Naive thymus-derived CD4-positive, alpha-beta T cell (primary cell): ENCODE results near the gene PRSS33. TPM values are rescaled to one million over a fixed set of nuclear protein-coding genes. Genes with fewer than 3 reads are reported as not detected.

Source experiments
- ATAC-seq: fragments of 150-1000 bp; cut with Tn5 transposase; 2 replicates; pipeline ENCODE4 v1.10.0; 2021; ENCODE audit warnings: mild to moderate bottlenecking, moderate library complexity
- CTCF ChIA-PET: fragments of 350-600 bp; sonication (Branson Sonifier 250); formaldehyde crosslinking; loops from one replicate; lab custom pipeline; 2021; ENCODE audit warnings: antibody characterized with exemption; lab: Charles Lee
- POLR2A ChIA-PET: fragments of 350-600 bp; sonication (Branson Sonifier 250); formaldehyde crosslinking; loops from one replicate; lab custom pipeline; 2021; ENCODE audit warnings: antibody characterized with exemption, inconsistent platforms; lab: Charles Lee
- DNase-seq, 9 donors: peaks; one replicate each; pipeline versions ENCODE4 v3.0.0 to v3.0.0-alpha.2; 2020 to 2022; ENCODE audit warnings: mixed read lengths in 1 of 9
- H3K27ac ChIP-seq: one replicate; pipeline ENCODE4 v1.7.0; 2013; ENCODE audit warnings: mild to moderate bottlenecking, low read depth, low read length, moderate library complexity
- H3K27me3 ChIP-seq, 2 donors: one replicate each; pipeline ENCODE4 v1.7.0; 2013; ENCODE audit warnings: low read length in 2 of 2, mild to moderate bottlenecking in 2 of 2, moderate library complexity in 2 of 2; ENCODE audit not compliant: control insufficient read depth in 2 of 2, insufficient read depth in 2 of 2
- H3K36me3 ChIP-seq, 3 experiments: 1 replicate in 2 of 3; 2 replicates in 1 of 3; pipeline ENCODE4 v1.7.0; 2013; ENCODE audit warnings: low read length in 3 of 3, mild to moderate bottlenecking in 3 of 3, moderate library complexity in 1 of 3; ENCODE audit not compliant: insufficient read depth in 3 of 3, control insufficient read depth in 2 of 3
- H3K4me1 ChIP-seq, 2 donors: one replicate each; pipeline ENCODE4 v1.7.0; 2013; ENCODE audit warnings: low read length in 2 of 2, mild to moderate bottlenecking in 2 of 2, moderate library complexity in 1 of 2; ENCODE audit not compliant: control insufficient read depth in 2 of 2, insufficient read depth in 2 of 2
- H3K4me3 ChIP-seq: 2 replicates; pipeline ENCODE4 v1.7.0; 2013; ENCODE audit warnings: mild to moderate bottlenecking, low read length
- H3K9me3 ChIP-seq, 3 experiments: 1 replicate in 2 of 3; 2 replicates in 1 of 3; pipeline ENCODE4 v1.7.0; 2013; ENCODE audit warnings: low read length in 3 of 3; ENCODE audit not compliant: control insufficient read depth in 2 of 3
- H3K27ac Mint-ChIP-seq, 9 donors: one replicate each; pipeline ENCODE4 v1.8.0; 2020 to 2022; ENCODE audit warnings: mixed read lengths in 9 of 9, mild to moderate bottlenecking in 8 of 9, moderate library complexity in 5 of 9, inconsistent platforms in 2 of 9
- H3K27me3 Mint-ChIP-seq, 5 donors: one replicate each; pipeline ENCODE4 v1.8.0; 2021 to 2022; ENCODE audit warnings: mixed read lengths in 5 of 5, mild to moderate bottlenecking in 1 of 5
- H3K36me3 Mint-ChIP-seq, 5 donors: one replicate each; pipeline ENCODE4 v1.8.0; 2020 to 2022; ENCODE audit warnings: mixed read lengths in 5 of 5, mild to moderate bottlenecking in 3 of 5, inconsistent platforms in 1 of 5
- H3K4me1 Mint-ChIP-seq, 7 donors: one replicate each; pipeline ENCODE4 v1.8.0; 2020 to 2022; ENCODE audit warnings: mixed read lengths in 7 of 7, mild to moderate bottlenecking in 3 of 7, inconsistent platforms in 1 of 7
- H3K4me3 Mint-ChIP-seq, 10 donors: one replicate each; pipeline ENCODE4 v1.8.0; 2020 to 2022; ENCODE audit warnings: mild to moderate bottlenecking in 10 of 10, mixed read lengths in 10 of 10, moderate library complexity in 6 of 10, inconsistent platforms in 2 of 10
- H3K9me3 Mint-ChIP-seq, 11 donors: one replicate each; pipeline ENCODE4 v1.8.0; 2020 to 2022; ENCODE audit warnings: mixed read lengths in 11 of 11, mild to moderate bottlenecking in 4 of 11, inconsistent platforms in 1 of 11, moderate library complexity in 1 of 11
- intact Hi-C, 2 donors: fragments of 100-400 bp; cut with micrococcal nuclease; formaldehyde crosslinking; loops; one replicate each; pipeline ENCODE4 v1.15.1; 2023
- polyA plus RNA-seq, 2 donors: library from polyadenylated mRNA; unstranded; fragments of 300-500 nt; fragmentation: Illumina TruSeq; gene quantifications; one replicate each; pipeline ENCODE4 v1.2.3, GENCODE V29; 2021
- total RNA-seq, 6 experiments: library from RNA in 5 of 6; stranded (reverse) in 5 of 6; gene quantifications; 1 replicate in 5 of 6; 2 replicates in 1 of 6; pipeline ENCODE4 v1.2.3 and lab custom pipeline; 2021 to 2026

PRSS33 gene
- total and polyA plus RNA-seq, 7 experiments from 2014 or later: 0.19 TPM; not detected in 6

GRCh38 chr16:2817340-2818271 lies 30.2 kb upstream of the PRSS33 start:
- Mint-ChIP-seq H3K36me3 (no peaks in the 10 kb centered on the region), H3K9me3 (no peaks in the 10 kb centered on the region), H3K4me1 (peaks cover 0 to 1% (median 0%) of the 10 kb centered on the region in 7 donors), H3K27me3 (peaks cover 0 to 3% (median 0%) of the 10 kb centered on the region in 5 donors), H3K4me3 (peak overlapping the region in 2 of 10 donors; percentile 16 to 69), H3K27ac (peak overlapping the region in 1 of 9 donors; percentile 58)
- POLR2A ChIA-PET: interaction anchor here (0.6 kb wide), 1 partner anchor 67 kb away, joined by 3 read pairs; no protein-coding TSS in a partner anchor
- Histone ChIP-seq H3K9me3 (no peaks in the 10 kb centered on the region), H3K4me1 (no peaks in the 10 kb centered on the region), H3K27me3 (no peaks in the 10 kb centered on the region), H3K36me3 (no peaks in the 10 kb centered on the region), H3K27ac (no peak overlapping the region), H3K4me3 (no peak overlapping the region)
- intact Hi-C loops: no loop called here
- CTCF ChIA-PET: no interaction called here
- no peak for ATAC-seq
- DNase-seq: no peak

DNA sequence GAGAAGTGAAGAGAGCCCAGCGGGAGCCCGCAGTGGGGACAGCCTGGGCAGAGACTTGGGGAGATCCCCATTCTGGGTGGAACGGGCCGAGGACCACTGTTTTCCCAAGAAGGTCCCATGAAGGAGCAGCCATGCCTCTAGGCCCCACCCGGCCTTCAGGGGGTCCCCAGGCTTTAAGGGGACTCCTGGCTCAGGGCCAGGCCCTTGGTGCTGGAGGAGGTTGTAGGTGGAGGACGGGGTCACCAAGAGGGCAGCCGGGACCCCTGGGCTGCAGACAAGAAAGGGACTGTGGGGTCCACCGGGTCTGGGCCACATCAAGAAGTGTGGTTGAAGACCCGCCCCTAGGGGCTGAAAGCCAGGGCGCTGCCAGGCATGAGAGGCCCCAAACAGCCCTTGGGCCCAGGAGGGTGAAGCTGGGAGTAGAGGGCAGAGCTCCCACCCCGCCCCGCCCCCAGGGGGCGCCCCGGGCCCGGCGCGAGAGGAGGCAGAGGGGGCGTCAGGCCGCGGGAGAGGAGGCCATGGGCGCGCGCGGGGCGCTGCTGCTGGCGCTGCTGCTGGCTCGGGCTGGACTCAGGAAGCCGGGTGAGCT lies 29.5 kb upstream of the PRSS33 start, which contains the start of gene PRSS21:
TSS of gene PRSS21 (plus strand) at position 487 of the 589 bp plus-strand sequence. CDS start at position 519, 32 bp downstream.
- Mint-ChIP-seq H3K4me1 (peaks cover 0 to 1% (median 0%) of the 10 kb centered on the region in 7 donors), H3K27ac (peak within 1 kb of the TSS in 1 of 9 donors; percentile 58), H3K4me3 (peak within 1 kb of the TSS in 3 of 10 donors; percentile 16 to 59 (median 43)), H3K36me3 (no peaks in the 10 kb centered on the region), H3K9me3 (no peaks in the 10 kb centered on the region), H3K27me3 (peaks cover 0 to 3% (median 0%) of the 10 kb centered on the region in 5 donors)
- intact Hi-C loops: no loop called here
- H3K4me1 ChIP-seq: no peaks in the 10 kb centered on the region
- H3K9me3 ChIP-seq: no peaks in the 10 kb centered on the region
- H3K27ac ChIP-seq: no peak within 1 kb of the TSS
- peak in 6 of 9 donors; percentile 13 to 43 (median 19) for DNase-seq
- CTCF ChIA-PET: no interaction called here
- no peaks in the 10 kb centered on the region for H3K27me3 ChIP-seq
- no peak for ATAC-seq
- POLR2A ChIA-PET: no interaction called here
- no peaks in the 10 kb centered on the region for H3K36me3 ChIP-seq
- no peak within 1 kb of the TSS for H3K4me3 ChIP-seq

DNA sequence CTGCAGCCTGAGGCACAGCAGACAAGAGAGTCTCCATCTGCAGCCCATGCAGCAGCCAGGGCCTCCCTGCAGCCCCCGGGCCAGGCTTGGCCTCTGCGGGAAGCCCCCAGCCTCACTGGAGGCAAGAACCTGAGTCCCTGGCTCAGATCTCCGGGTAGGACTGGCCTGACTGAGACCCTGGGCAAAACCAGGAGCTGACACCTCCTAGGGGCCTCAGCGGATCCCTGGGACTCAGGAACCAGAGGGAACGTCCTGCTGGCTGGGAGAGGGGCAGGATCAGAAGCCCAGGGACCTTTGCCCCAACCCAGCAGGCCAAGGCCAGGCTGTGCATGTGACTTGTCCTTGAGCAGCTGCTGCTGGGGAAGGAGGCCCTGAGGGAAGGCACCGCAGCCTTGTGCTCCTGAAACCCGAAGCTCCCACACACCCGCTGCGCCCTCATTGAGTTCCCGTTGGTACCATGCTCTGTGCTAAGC lies 28.0 kb upstream of the PRSS33 start:
- peaks cover 0 to 7% (median 0%) of the 10 kb centered on the region in 5 donors for H3K27me3 Mint-ChIP-seq
- H3K4me1 Mint-ChIP-seq: peaks cover 0 to 1% (median 0%) of the 10 kb centered on the region in 7 donors
- Histone ChIP-seq H3K4me1 (no peaks in the 10 kb centered on the region), H3K27ac (no peak overlapping the region), H3K4me3 (no peak overlapping the region), H3K36me3 (no peaks in the 10 kb centered on the region), H3K27me3 (no peaks in the 10 kb centered on the region), H3K9me3 (no peaks in the 10 kb centered on the region)
- ChIA-PET CTCF (no interaction called here), POLR2A (no interaction called here)
- no peak for DNase-seq
- H3K4me3 Mint-ChIP-seq: no peak overlapping the region
- ATAC-seq: no peak
- H3K27ac Mint-ChIP-seq: no peak overlapping the region
- no peaks in the 10 kb centered on the region for H3K9me3 Mint-ChIP-seq
- intact Hi-C loops: no loop called here
- H3K36me3 Mint-ChIP-seq: no peaks in the 10 kb centered on the region

DNA sequence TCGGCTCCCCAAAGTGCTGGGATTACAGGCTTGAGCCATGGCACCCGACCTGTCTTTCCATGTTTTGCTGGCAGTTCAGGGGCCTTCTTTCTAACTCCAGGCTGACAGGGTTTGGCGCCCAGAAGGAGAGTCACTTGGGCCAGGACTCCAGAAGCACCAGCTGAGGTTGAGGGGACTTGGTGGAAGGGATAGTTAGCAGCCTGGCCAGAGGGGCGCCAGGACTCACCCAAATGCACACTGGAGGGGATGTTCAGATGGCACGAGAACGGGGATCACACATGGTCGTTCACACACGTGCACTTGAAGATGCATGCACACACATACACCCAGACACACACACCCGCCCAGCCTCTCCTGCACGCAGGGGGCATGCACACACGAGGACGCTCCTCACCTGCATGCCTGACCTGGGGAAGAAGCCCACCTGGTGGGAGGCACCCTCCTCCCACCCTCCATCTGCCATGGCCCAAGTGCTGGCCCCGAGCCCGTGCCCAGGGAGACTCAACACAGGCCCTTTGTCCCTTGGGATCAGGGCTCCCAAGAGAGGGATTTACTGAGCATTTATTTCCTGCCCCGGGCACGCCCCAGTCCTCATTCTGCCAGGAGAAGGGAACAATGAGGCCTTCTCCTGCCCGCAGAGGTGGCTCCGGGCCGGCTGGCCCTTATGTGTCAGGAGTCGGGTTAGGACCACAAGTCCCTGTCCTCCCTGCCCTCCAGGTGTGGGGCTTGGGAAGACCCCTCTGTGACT lies 27.4 kb upstream of the PRSS33 start:
- Mint-ChIP-seq H3K27me3 (peaks cover 0 to 12% (median 0%) of the 10 kb centered on the region in 5 donors), H3K36me3 (no peaks in the 10 kb centered on the region), H3K4me3 (no peak overlapping the region), H3K27ac (no peak overlapping the region), H3K9me3 (peaks cover 0 to 2% (median 0%) of the 10 kb centered on the region in 11 donors), H3K4me1 (peaks cover 0 to 1% (median 0%) of the 10 kb centered on the region in 7 donors)
- DNase-seq (no peak), ATAC-seq (no peak)
- Histone ChIP-seq H3K27ac (no peak overlapping the region), H3K9me3 (no peaks in the 10 kb centered on the region), H3K36me3 (no peaks in the 10 kb centered on the region), H3K4me3 (no peak overlapping the region), H3K27me3 (no peaks in the 10 kb centered on the region), H3K4me1 (no peaks in the 10 kb centered on the region)
- intact Hi-C loops: no loop called here
- ChIA-PET CTCF (no interaction called here), POLR2A (no interaction called here)

DNA sequence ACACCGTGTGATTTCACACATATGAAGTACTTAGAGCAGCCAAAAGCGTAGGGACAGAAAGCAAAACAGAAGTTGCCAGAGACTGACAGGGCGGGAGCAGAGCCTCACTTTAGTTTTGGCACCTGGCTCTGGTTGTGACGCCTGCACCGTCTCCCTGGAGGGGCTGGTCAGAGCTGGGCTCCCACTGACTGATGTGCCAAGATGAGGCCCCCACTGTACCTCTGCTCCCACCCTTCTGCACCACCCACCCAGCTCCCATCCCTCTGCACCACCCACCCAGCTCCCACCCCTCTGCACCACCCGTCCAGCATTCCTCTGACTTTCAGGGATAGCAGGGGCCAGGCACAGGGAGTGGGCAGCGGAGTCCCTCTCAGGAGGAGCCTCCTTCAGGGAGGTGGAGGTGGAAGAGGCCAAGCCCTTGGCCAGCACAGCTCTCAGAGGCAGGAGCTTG lies 26.4 kb upstream of the PRSS33 start:
- Histone ChIP-seq H3K36me3 (no peaks in the 10 kb centered on the region), H3K4me3 (no peak overlapping the region), H3K27me3 (no peaks in the 10 kb centered on the region), H3K9me3 (no peaks in the 10 kb centered on the region), H3K4me1 (no peaks in the 10 kb centered on the region), H3K27ac (no peak overlapping the region)
- Mint-ChIP-seq H3K9me3 (peaks cover 0 to 9% (median 3%) of the 10 kb centered on the region in 11 donors), H3K4me1 (peaks cover 0 to 1% (median 0%) of the 10 kb centered on the region in 7 donors), H3K4me3 (no peak overlapping the region), H3K27me3 (peaks cover 0 to 19% (median 9%) of the 10 kb centered on the region in 5 donors), H3K27ac (no peak overlapping the region), H3K36me3 (peaks cover 0 to 3% (median 0%) of the 10 kb centered on the region in 5 donors)
- ChIA-PET POLR2A (no interaction called here), CTCF (interaction anchor here (0.7 kb wide), 1 partner anchor 525 kb away, joined by 3 read pairs; no protein-coding TSS in a partner anchor)
- no peak for ATAC-seq
- no peak for DNase-seq
- intact Hi-C loops: no loop called here
